ENCODE data around the gene MICAL3. TPM values are rescaled to one million over a fixed set of nuclear protein-coding genes. Genes with fewer than 3 reads are reported as not detected.
"Not testable (repeated sequence)": the region's sequence is repeated elsewhere in the genome, so short reads cannot be mapped to it uniquely, and the experiment has no call there.

The MICAL3 gene
- total and polyA plus RNA-seq, 2 of the 8 experiments (the other 6 are each of a cell fraction or from before 2014, with no cell fraction given) = 8.3 to 41.8 TPM

DNA sequence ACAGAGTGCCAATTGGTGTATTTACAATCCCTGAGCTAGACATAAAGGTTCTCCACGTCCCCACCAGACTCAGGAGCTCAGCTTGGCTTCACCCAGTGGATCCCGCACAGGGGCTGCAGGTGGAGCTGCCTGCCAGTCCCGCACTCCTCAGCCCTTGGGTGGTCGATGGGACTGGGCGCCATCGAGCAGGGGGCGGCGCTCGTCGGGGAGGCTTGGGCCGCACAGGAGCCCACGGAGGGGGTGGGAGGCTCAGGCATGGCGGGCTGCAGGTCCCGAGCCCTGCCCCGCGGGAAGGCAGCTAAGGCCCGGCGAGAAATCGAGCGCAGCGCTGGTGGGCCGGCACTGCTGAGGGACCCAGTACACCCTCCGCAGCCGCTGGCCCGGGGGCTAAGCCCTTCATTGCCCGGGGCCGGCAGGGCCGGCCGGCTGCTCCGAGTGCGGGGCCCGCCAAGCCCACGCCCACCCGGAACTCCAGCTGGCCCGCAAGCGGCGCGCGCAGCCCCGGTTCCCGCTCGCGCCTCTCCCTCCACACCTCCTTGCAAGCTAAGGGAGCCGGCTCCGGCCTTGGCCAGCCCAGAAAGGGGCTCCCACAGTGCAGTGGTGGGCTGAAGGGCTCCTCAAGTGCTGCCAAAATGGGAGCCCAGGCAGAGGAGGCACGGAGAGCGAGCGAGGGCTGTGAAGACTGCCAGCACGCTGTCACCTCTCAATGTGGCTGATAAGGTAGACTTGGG is 29.0 kb upstream of the MICAL3 start:
- DNase-seq (ENCODE audit: low read depth in 1 of 2, low spot score in 2 of 2); H3K79me2 ChIP-seq (ENCODE audit: control insufficient read depth in 1 of 2, insufficient read depth in 2 of 2, low read length in 2 of 2); H4K5ac ChIP-seq (ENCODE audit: insufficient read length, low read depth, low read length); H3K9ac ChIP-seq (replicated peaks in 1 of 4; ENCODE audit: extremely low read depth in 1 of 4, low read depth in 3 of 4, low read length in 3 of 4); H3K4me2 ChIP-seq (ENCODE audit: insufficient read depth in 1 of 2, low read depth in 2 of 2, low read length in 2 of 2); H3K4me1 ChIP-seq (replicated peaks in 1 of 4; ENCODE audit: control insufficient read depth in 3 of 4, insufficient read depth in 4 of 4, low read length in 3 of 4); H3K79me1 ChIP-seq (ENCODE audit: low read depth, low read length); H2BK120ac ChIP-seq (replicated peaks; ENCODE audit: low read depth, low read length); H3K27me3 ChIP-seq (replicated peaks in 1 of 4; ENCODE audit: control insufficient read depth in 3 of 4, extremely low read depth in 1 of 4, insufficient read depth in 3 of 4, low read length in 3 of 4); H3K36me3 ChIP-seq (ENCODE audit: control insufficient read depth in 2 of 4, insufficient read depth in 4 of 4, low read length in 3 of 4); FAIRE-seq; H3K4ac ChIP-seq (replicated peaks; ENCODE audit: insufficient read length, low read depth, low read length); H2AK5ac ChIP-seq (ENCODE audit: low read depth, low read length); H3K4me3 ChIP-seq (ENCODE audit: extremely low read depth in 1 of 4, insufficient read depth in 2 of 4, low read depth in 3 of 4, low read length in 4 of 4); H3K9me3 ChIP-seq (ENCODE audit: insufficient read depth in 2 of 2, low read depth in 1 of 2, low read length in 1 of 2); H3K27ac ChIP-seq (ENCODE audit: low read depth, low read length); H3K18ac ChIP-seq (ENCODE audit: extremely low read depth, low read length); H4K8ac ChIP-seq (ENCODE audit: extremely low read depth, insufficient read depth, low read length); H3K14ac ChIP-seq (ENCODE audit: insufficient read length); H2AFZ ChIP-seq (ENCODE audit: low read length); H4K20me1 ChIP-seq (replicated peaks in 1 of 2; ENCODE audit: control insufficient read depth in 1 of 2, insufficient read depth in 2 of 2, low read length in 2 of 2); H3K23ac ChIP-seq (ENCODE audit: insufficient read length); H2BK15ac ChIP-seq (ENCODE audit: low read length); H2BK20ac ChIP-seq (ENCODE audit: low read length); H3K23me2 ChIP-seq (ENCODE audit: low read depth, low read length); H2BK5ac ChIP-seq (ENCODE audit: low read depth, low read length); POLR2A ChIA-PET (ENCODE audit: partially characterized antibody); H4K91ac ChIP-seq (replicated peaks; ENCODE audit: insufficient read length, low read length); H2BK12ac ChIP-seq (ENCODE audit: low read depth, low read length); H3K56ac ChIP-seq (replicated peaks; ENCODE audit: insufficient read length, low read depth, low read length): not testable (repeated sequence)
- 86% methylated on average over 7 of the region's 49 CpGs; no CpG with 5 or more reads in 1 of the 2 experiments for WGBS, 2 experiments (ENCODE audit: extremely low coverage in 1 of 2, insufficient coverage in 1 of 2, insufficient read length in 1 of 2, insufficient replicate concordance in 2 of 2, low coverage in 1 of 2, low lambda C conversion rate in 2 of 2, missing lambda C conversion rate in 1 of 2)
- CTCF ChIA-PET (ENCODE audit: partially characterized antibody) = interaction anchor here (1.0 to 1.3 kb wide), 2 partner anchors 10 kb away, joined by 3 to 4 read pairs; no protein-coding TSS in a partner anchor

DNA sequence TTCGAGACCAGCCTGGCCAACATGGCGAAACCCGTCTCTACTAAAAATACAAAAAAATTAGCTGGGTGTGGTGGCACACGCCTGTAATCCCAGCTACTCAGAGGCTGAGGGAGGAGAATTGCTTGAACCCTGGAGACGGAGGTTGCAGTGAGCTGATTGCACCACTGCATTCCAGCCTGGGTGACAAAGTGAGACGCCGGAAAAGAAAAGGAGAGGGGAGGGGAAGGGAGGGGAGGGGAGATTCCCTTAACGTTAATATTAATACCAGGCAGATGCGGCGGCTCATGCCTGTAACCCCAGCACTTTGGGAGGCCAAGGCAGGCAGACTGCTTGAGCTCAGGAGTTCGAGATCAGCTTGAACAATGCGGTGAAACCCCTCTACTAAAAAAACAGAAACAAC is 26.8 kb upstream of the MICAL3 start:
- H3K27me3 ChIP-seq (replicated peaks in 1 of 4; ENCODE audit: control insufficient read depth in 3 of 4, extremely low read depth in 1 of 4, insufficient read depth in 3 of 4, low read length in 3 of 4); H3K79me2 ChIP-seq (ENCODE audit: control insufficient read depth in 1 of 2, insufficient read depth in 2 of 2, low read length in 2 of 2); H4K5ac ChIP-seq (ENCODE audit: insufficient read length, low read depth, low read length); H3K4me3 ChIP-seq (ENCODE audit: extremely low read depth in 1 of 4, insufficient read depth in 2 of 4, low read depth in 3 of 4, low read length in 4 of 4); H2AK5ac ChIP-seq (ENCODE audit: low read depth, low read length); H3K9me3 ChIP-seq (ENCODE audit: insufficient read depth in 2 of 2, low read depth in 1 of 2, low read length in 1 of 2); H3K23me2 ChIP-seq (ENCODE audit: low read depth, low read length); H4K8ac ChIP-seq (ENCODE audit: extremely low read depth, insufficient read depth, low read length); H3K27ac ChIP-seq (ENCODE audit: low read depth, low read length); H3K56ac ChIP-seq (replicated peaks; ENCODE audit: insufficient read length, low read depth, low read length); H2BK20ac ChIP-seq (ENCODE audit: low read length); H3K23ac ChIP-seq (ENCODE audit: insufficient read length); H3K79me1 ChIP-seq (ENCODE audit: low read depth, low read length); H4K20me1 ChIP-seq (replicated peaks in 1 of 2; ENCODE audit: control insufficient read depth in 1 of 2, insufficient read depth in 2 of 2, low read length in 2 of 2); H3K36me3 ChIP-seq (ENCODE audit: control insufficient read depth in 2 of 4, insufficient read depth in 4 of 4, low read length in 3 of 4); POLR2A ChIA-PET (ENCODE audit: partially characterized antibody); H4K91ac ChIP-seq (replicated peaks; ENCODE audit: insufficient read length, low read length); H3K4me1 ChIP-seq (replicated peaks in 1 of 4; ENCODE audit: control insufficient read depth in 3 of 4, insufficient read depth in 4 of 4, low read length in 3 of 4); H2BK15ac ChIP-seq (ENCODE audit: low read length); H2AFZ ChIP-seq (ENCODE audit: low read length); H2BK12ac ChIP-seq (ENCODE audit: low read depth, low read length); H2BK120ac ChIP-seq (replicated peaks; ENCODE audit: low read depth, low read length); H3K9ac ChIP-seq (replicated peaks in 1 of 4; ENCODE audit: extremely low read depth in 1 of 4, low read depth in 3 of 4, low read length in 3 of 4); H3K18ac ChIP-seq (ENCODE audit: extremely low read depth, low read length); H3K14ac ChIP-seq (ENCODE audit: insufficient read length); H3K4ac ChIP-seq (replicated peaks; ENCODE audit: insufficient read length, low read depth, low read length); H2BK5ac ChIP-seq (ENCODE audit: low read depth, low read length); FAIRE-seq; H3K4me2 ChIP-seq (ENCODE audit: insufficient read depth in 1 of 2, low read depth in 2 of 2, low read length in 2 of 2); DNase-seq (ENCODE audit: low read depth in 1 of 2, low spot score in 2 of 2): not testable (repeated sequence)
- whole genome bisulfite sequencing, 2 experiments (ENCODE audit: extremely low coverage in 1 of 2, insufficient coverage in 1 of 2, insufficient read length in 1 of 2, insufficient replicate concordance in 2 of 2, low coverage in 1 of 2, low lambda C conversion rate in 2 of 2, missing lambda C conversion rate in 1 of 2) = 91% methylated on average over 12 of the region's 12 CpGs; no CpG with 5 or more reads in 1 of the 2 experiments
- CTCF ChIA-PET (ENCODE audit: partially characterized antibody) = interaction anchor here (1.8 kb wide), 1 partner anchor 14 kb away, joined by 5 read pairs; no protein-coding TSS in a partner anchor
